ENCODE results near the gene HIPK4. TPM values are rescaled to one million over a fixed set of nuclear protein-coding genes. Genes with fewer than 3 reads are reported as not detected.

HIPK4 gene
- total RNA-seq, 1 donor from 2014 or later = 0.08 TPM

DNA sequence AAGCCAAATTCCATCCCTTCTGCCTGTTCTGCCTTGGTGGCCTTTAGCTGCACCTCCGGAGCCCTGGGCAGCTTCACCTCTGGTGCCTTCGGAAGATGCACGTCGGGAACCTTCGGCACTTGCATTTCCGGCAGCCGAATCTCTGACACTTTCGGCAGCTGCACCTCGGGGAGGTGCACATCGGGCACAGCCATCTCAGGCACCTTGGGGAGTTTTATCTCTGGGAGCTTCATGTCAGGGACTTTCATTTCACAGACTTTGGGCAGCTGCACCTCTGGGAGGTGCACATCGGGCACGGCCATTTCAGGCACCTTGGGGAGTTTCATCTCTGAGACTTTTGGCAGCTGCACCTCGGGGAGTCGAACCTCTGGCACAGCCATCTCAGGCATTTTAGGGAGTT is 6.0 kb upstream of the HIPK4 start:
- intact Hi-C loops (cut with DNase I) = no loop called here

DNA sequence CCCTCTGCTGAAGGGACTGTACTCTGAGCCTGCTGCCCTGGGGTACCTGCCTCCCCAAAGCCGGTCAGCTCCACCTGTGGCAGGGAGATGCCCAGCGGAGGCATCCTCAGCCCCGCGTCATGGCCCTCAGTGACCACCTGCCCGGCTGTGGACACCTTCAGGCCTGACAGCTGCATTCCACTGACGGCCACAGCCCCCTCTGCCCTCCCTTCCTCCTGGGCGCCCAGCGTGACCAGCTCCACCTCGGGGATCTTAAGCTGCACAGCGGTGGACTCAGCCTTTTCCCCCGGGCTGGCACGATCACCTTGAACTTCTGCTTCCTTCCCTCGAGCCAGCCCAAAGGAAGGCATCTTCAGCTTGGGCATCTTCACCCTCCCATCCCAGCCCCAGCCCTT is 4.8 kb upstream of the HIPK4 start:
- DNase-seq (ENCODE audit: low spot score) = no peak
- intact Hi-C loops (cut with DNase I) = no loop called here

More for the DNA sequence above, 6.0 kb upstream of the HIPK4 start:
- no peak for DNase-seq (ENCODE audit: low spot score)

DNA sequence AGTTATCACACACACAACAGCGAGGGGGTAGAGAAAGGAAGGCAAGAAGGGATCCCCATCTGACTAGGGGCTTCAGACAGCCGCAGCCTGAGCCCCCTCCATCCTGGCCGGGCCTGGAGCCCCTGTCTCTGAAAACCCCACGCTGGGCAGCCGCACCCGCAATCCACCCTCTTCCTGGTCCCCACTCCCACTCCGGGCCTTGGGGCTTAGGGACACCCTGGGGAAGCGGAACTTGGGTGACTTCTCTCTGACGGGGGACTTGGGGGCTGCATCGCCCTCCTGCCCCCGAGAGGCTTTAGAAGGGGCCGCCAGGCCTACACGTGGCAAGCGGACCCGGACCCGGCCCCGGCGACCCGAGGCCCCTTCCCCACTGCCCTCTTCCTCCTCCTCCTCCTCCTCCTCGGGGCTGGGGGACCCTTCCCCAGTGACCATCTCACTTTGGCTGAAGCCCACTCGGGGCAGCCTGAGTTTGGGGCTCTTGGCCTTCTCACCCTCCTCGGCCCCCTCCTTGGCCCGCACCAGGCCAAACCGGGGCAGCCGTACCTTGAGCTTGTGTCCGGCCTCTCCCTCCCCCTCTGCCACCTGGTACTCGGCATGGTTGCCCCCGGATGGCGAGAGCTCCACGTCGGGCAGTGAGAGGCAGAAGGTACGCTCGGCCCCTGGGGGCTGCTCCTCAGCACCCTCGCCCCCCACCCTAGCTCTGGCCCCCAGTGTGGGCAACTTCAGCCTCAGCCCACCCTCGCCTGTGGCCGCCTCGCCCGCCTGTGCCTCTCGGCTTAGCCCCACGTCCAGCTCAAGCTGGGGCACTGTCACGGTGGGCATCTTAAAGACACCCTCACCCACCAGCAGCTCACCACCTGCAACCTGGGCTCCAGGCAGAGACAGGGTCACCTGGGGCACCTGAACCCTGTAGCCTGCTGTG is 4.2 kb upstream of the HIPK4 start:
- intact Hi-C loops (cut with DNase I) = no loop called here
- no peak for DNase-seq (ENCODE audit: low spot score)

DNA sequence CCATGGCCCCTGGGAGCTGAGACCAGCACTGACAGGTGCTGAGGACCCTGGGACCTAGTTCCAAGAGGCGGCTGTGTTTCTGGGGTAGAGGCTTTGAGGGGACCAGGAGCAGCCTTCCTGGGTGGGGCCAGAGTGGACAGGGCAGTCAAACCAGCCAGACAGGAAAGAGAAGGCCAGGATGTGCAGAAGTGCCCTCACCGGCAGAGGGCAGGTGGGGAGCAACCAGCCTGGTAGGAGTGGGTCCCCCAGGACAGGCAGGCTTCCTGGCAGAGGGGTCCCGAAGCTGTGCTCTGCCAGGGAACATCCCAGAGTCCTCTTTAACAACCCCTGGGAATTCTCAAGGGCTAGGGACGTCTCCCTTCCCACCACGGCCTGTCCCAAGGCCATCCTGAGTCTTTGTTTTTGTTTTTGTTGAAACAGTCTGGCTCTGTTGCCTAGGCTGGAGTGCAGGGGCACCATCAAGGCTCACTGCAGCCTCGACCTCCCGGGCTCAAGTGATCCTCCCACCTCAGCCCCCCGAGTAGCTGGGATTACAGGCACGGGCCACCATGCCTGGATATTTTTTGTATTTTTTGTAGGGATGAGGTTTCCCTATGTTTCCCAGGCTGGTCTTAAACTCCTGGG is 3.0 kb upstream of the HIPK4 start:
- intact Hi-C loops (cut with DNase I) = no loop called here
- no peak for DNase-seq (ENCODE audit: low spot score)

DNA sequence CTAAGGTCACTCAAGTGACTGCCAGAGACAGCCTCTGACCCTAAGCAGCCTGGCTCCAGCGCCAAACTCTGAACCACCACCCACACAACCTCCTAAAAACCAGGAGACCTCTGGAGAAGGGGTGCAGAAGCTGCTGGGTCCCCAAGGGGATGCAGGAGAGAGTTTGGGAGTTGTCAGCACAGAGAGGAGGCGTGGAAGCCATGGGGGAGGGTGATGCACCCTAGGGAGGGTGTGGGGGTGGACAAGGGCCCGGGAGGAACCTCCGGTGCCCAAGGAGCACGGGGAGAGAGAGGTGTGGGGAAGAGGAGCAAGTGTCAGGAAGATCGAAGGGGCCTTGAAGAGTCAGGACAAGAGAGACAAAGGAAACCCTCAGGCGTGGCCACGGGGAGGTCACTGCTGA is 2.1 kb upstream of the HIPK4 start:
- intact Hi-C loops (cut with DNase I) = no loop called here
- DNase-seq (ENCODE audit: low spot score) = no peak

DNA sequence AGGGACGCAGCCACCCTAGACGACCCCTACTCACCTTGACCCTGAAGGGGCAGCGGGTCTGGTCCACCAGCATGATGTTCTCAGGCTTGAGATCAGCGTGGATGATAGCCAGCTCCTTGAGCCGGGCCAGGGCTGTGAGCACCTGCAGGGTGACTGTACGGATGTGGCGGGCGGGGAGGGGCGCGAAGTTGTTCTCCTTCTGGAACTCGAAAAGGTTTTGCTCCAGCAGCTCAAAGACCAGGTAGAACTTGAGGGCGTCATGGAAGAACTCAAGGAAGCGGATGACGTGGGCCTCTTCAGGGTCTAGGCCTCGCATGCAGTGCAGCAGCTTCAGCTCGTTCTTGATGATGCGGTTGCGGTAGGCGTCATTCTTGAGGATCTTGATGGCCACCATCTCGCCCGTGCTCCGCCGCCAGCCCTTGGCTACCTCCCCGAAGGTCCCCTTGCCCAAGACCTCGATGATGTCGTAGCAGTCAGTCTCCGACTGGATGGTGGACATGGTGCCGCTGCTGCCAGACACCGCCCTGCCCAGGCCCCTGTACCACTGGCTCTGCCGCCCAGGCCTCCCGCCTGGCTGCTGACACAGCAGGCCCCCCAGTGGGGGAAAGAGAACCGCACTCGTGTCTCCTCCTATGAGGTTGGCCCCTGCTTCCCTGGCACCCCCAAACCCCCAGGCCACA is 437 bp downstream of the HIPK4 start:
- no peak for DNase-seq (ENCODE audit: low spot score)
- intact Hi-C loops (cut with DNase I) = no loop called here

DNA sequence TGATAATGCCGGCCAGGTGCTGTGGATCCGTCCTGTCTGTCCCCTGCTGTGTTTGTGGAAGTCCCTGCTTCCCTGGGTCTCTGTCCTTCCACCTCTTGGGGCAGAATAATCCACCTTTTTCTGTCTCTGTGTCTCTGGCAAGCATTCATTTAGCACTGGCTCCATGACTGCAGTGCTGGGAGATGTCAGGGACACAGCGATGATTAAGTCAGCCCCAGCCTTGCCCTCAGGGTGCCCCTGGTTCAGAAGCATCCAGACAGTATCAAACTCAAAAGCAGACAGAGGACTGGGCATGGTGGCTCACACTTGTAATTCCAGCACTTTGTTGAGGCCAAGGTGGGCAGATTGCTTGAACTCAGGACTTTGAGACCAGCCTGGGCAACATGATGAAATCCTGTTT is 1.5 kb downstream of the HIPK4 start:
- DNase-seq (ENCODE audit: low spot score) = no peak
- intact Hi-C loops (cut with DNase I) = no loop called here

DNA sequence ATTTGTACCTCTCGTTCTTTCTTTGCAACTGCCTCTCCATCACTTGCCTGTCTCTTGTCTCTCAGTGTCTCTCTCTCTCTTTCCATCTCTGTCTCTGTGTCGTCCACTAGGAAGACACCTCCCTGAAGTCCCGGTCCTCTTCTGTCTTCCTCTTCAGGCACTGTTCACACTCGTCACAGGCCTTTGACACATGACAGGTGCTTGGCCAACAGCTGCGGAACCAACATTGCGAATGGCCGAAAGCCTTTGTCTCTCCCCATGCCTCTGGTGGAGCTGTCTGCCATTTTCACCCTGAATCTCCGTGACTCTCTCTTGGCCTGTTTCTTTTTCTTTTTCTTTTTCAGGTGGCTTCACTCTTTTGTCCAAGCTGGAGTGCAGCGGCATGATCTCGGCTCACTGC is 2.8 kb downstream of the HIPK4 start:
- intact Hi-C loops (cut with DNase I) = no loop called here
- no peak for DNase-seq (ENCODE audit: low spot score)

DNA sequence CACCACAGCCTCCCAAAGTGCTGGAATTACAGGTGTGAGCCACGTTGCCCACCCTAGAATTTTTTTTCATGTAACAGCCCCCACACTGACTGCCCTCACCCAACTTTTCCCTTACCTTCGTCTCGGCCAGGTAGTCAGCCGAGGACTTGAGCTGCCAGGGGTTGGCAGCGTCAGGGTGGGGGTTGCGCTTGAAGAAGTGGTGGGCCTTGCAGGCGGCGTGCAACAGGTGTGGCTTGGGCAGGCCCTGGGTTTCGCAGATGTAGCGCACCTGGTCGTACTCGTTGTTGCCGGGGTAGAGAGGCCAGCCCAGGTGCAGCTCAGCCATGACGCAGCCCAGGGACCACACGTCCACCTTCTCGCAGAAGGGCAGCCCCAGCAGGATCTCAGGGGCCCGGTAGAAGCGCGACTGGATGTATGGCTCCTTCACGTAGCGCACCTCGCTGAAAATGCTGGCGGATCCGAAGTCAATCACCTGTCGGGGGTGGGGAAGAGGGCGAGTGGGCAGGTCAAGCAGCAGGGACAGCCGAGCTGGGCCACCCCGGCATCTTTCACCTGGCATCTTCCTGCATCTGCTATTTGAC is 6.2 kb downstream of the HIPK4 start:
- intact Hi-C loops (cut with DNase I) = no loop called here

DNA sequence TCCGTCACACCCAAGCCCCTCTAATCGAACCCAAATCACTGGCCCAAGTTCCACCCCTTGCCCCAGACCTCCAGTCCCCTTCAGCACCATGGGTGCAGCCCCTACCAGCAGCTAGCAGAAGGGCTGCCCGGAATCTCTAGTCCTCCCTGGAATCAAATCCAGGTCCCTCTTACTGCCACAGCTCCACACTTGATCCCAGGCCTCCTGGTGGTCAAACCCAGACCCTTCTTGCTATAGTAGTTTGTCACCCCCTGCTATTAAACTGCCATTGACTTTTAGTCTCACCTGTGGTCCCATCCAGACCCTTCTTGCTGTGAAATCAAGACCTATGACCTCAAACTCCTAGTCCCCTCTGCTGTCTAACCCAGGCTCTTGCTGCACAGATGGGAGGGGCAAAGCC is 8.7 kb downstream of the HIPK4 start:
- DNase-seq (ENCODE audit: low spot score) = no peak
- intact Hi-C loops (cut with DNase I) = no loop called here

More for the DNA sequence above, 6.2 kb downstream of the HIPK4 start:
- no peak for DNase-seq (ENCODE audit: low spot score)

DNA sequence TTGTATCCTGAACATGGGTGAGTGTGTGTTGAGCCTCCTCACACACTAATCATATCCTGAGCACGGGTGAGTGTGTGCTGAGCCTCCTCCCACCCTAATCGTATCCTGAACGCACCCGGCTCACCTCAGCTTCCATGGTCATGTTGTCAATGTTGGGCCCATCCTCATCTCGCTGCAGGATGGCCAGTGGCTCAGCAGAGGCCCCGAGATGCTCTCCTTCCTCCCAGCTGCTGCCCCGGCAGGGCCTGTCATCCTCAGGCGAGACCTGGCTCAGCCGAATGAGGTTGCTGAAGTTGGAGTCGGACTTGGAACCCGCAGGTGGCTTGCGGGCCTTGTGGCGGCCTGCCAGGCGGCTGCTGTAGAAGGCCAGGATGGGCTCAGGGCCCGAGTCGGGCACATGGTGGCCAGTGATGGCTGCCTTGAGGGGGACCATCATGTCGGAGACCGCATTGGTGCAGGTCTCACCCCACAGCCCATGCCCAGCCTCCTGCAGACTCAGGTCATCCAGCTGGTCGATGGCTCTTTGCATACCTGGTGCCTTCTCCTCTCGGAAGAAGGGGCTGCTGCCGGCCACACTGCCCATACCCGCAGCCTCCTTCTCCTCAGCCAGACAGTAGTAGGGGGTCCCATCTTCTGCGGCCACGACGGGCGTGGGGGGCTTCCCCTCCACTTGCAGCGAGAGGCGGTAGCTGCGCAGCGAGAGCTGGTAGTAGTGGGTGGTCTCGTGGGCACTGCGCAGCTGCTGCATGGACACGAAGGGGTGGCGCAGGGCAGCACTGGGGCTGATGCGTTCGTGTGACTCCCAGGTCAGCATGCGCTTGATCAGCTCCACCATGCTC is 9.6 kb downstream of the HIPK4 start:
- intact Hi-C loops (cut with DNase I) = no loop called here
- DNase-seq (ENCODE audit: low spot score) = no peak

DNA sequence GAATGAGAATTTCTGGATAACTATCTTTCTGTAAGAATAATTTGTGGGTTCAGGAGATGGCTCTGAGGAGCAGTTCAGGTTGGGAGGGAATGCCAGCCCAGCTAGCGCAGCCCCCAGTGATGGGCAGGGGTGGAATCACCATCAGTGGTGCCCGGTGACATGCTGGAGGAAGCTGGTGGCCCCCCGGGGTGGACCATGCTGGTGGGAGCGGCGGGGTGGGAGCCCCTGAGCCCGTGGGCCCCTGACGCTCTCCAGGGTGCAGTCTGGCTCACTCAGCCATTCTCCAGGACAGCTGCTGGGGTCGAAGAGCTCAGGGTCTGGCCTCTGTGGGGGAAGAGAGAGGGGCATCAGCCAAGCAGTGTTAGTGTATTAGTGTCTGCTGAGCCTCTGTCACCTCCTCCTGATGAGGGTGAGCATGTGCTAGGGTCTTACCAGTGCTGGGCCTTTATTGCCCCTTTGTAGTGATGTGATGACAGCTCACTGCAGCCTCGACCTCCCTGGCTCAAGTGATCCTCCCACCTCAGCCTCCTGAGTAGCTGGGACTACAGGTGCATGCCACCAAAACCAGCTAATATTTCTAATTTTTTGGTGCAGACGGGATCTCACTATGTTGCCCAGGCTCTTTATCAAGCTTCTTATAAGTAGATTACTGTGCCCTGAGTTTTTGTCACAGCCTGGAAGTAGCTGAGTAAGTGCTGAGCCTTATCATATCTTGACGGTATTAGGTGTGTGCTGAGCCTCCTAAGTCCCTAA is 10.4 kb downstream of the HIPK4 start:
- intact Hi-C loops (cut with DNase I) = no loop called here
- DNase-seq (ENCODE audit: low spot score) = no peak

DNA sequence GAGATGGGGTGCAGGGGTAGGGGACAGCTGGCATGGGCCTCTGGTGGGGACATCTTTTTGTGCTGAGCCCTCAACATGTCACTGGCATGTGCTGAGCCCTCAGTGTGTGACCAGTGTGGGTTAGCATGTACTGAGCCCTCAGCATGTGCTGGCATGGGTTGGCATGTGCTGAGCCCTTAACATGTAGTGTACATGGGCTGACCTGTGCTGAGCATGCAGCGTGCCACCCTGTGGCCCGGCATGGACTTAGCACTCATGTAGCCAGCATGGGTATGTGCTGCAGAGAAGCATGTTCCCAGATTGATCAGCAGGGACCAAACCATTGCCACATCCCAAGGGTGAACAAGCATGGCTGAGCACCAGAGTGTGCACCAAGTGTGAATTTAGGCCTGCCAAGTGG is 11.5 kb downstream of the HIPK4 start:
- DNase-seq (ENCODE audit: low spot score) = no peak
- intact Hi-C loops (cut with DNase I) = no loop called here

DNA sequence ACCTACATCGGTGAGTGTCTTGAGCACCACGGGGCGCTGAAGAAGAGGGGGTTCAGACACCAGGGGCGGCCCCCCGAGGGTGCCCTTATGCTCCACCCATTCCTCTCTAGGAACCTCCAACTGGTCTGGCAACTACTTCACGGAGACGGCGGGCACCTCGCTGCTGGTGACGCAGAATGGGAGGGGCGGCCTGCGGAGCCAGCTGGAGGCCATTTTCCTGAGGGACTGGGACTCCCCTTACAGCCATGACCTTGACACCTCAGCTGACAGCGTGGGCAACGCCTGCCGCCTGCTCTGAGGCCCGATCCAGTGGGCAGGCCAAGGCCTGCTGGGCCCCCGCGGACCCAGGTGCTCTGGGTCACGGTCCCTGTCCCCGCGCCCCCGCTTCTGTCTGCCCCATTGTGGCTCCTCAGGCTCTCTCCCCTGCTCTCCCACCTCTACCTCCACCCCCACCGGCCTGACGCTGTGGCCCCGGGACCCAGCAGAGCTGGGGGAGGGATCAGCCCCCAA is 12.1 kb downstream of the HIPK4 start:
- intact Hi-C loops (cut with DNase I) = no loop called here
- no peak for DNase-seq (ENCODE audit: low spot score)

DNA sequence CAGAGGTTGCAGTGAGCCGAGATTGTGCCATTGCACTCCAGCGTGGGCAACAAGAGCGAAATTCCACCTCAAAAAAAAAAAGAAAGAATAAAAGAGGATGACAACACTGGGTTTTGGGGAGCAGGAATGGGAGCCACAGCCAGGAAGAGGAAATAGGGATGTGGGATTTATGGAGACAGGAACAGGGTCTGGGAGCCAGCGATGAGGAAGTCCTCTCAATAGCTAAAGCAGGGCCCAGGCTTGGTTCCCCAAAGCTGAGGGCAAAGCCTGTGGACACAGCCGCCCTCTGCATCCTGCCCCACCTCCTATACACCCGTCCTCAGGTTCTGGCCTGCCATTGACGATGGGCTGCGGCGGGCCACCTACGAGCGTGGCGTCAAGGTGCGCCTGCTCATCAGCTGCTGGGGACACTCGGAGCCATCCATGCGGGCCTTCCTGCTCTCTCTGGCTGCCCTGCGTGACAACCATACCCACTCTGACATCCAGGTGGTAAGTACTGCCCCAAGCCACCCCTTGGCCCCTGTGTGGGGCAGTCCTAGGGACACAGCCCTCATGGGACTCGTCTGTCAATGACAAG is 13.6 kb downstream of the HIPK4 start:
- no peak for DNase-seq (ENCODE audit: low spot score)
- intact Hi-C loops (cut with DNase I) = no loop called here

DNA sequence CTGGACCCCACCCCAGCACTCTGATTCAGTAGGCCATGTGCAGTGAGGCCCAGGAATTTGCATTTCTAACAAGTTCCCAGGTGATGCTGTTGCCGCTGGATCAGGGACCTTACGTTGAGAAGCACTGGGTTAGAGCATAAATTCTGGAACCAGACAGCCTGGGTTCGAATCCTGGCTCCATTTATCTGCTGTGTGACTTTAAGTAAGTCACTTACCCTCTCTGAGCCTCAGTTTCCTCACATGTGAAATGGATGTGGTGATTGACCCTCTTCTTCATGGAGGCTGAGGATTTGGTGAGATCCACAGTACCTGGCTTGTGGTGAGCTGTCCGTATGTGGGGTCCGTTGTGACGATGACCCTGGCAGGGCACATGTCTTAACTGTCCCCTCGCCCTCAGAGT is 15.9 kb downstream of the HIPK4 start:
- DNase-seq (ENCODE audit: low spot score) = no peak
- intact Hi-C loops (cut with DNase I) = no loop called here

DNA sequence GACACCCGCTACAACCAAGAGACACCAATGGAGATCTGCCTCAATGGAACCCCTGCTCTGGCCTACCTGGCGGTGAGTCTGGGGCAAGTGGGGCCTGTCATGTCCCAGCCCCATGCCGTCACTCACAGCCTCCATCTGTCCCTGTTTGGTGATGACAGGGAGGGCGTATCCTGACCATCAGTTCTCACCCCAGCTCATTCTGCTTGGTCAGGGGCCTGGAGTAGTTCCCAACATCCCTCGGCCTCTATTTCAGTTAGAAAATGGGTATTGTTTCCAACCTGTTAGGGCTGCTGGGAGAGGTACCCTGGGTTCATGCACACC is 18.2 kb downstream of the HIPK4 start:
- DNase-seq (ENCODE audit: low spot score) = no peak
- intact Hi-C loops (cut with DNase I) = no loop called here

DNA sequence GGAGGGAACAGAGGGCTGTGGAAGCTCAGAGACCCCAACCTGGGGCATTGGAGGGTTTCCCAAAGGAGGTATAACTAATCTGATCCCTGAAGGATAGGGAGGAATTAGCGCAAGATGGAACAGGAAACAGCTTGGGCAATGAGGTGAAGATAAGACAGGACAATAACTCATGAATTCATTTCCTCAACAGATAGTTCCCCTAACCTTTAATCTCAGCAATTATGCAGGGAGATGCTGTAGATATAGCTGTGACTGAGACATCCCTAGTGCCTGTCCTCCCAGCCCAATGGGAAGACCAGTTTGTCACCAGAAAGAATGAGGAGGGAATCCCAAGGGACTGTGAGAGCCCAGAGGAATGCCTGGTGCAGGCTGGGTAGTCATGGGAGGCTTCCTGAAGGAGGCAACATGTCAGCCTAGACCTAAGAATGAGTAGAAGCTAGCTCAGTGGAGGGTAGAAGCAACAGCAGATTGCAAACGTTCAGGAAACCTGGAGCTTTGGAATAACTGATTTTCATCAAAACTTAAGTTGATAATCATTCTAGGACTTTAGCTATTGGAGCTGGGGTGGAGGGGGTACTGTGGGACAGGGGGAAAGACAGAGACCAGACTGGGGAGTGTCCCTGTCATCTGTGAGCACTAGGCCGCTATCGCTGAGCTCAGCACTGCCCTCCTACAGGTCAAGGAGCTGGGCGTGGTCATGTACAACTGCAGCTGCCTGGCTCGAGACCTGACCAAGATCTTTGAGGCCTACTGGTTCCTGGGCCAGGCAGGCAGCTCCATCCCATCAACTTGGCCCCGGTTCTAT is 18.8 kb downstream of the HIPK4 start:
- intact Hi-C loops (cut with DNase I) = no loop called here
- no peak for DNase-seq (ENCODE audit: low spot score)

Measured in cardiac septum (tissue), 1 donor.